HG03442 (cell line): ENCODE measurements around the gene CEP72.
A peak's percentile ranks its signal among the peaks of the same experiment; 100 is the strongest.
"Not testable (repeated sequence)": the region's sequence is repeated elsewhere in the genome, so short reads cannot be mapped to it uniquely, and the experiment has no call there.

Source experiments
- ATAC-seq: cut with Tn5 transposase; IDR thresholded peaks from one replicate; pipeline ENCODE4 v1.9.1; 2021; ENCODE audit warnings: mild to moderate bottlenecking, moderate library complexity; ENCODE audit not compliant: unreplicated experiment

The CEP72 gene

GRCh38 chr5:680836-681235 is 68.7 kb downstream of the CEP72 start:
- not testable (repeated sequence) for ATAC-seq

GRCh38 chr5:681317-682191 is 69.4 kb downstream of the CEP72 start:
- not testable (repeated sequence) for ATAC-seq

- not testable (repeated sequence) for ATAC-seq
These were observed 70.1 kb downstream of the CEP72 start for GRCh38 chr5:682216-682615.

DNA sequence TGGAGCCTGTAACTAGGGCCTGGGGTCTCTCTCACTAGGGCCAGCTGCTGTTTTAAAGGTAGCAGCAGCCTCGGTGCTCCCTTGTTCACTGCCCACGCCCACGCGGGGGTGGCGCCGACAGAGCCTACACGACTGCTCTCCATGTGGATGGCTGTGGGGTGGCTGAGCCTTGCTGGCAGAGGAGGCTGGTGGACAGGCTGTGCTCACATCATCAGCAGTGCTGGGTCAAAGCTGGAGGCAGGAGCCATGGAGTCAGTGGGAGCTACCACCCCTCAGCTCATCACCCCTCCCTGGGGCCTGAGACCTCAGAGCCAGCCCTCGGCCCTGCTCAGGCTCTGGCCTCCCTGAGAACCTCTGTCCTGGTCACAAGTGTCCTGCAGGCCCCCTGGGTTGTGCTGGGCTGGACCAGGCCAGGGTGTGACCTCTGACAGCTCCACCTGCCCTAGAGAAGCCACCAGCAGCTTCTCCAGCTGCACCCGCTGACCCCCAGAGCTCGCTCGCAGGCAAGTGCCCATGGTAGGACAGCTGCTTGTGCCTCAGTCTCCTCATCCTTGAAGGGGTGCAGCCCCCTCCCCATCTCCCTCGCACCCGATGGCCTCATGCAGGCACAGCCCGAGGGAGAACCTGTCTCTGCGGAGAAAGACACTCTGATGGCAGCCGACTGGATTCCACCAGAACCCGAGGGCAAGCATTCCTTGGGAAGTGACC is 70.7 kb downstream of the CEP72 start:
- ATAC-seq, result not testable (repeated sequence)

- ATAC-seq, result no peak
These were observed 71.7 kb downstream of the CEP72 start for GRCh38 chr5:683551-684481.

GRCh38 chr5:684751-685216 is 72.6 kb downstream of the CEP72 start:
- no peak for ATAC-seq

GRCh38 chr5:685262-686171 is 73.4 kb downstream of the CEP72 start:
- no peak for ATAC-seq

DNA sequence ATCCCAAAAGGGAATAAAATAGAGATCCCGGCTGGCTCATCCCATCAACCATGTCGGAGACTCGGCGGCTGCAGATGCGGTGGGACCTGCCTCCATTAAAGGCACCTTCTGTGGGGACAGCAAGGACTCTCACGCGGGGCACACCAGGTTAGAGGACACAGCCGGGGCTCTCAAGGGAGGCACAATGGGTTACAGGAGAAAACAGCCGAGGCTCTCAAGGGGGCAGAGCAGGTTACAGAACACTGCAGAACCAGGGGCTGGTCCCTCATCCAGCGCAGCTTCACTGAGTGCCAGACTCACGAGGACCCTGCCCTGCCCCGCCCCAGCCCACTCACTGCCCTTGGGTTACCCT is 74.0 kb downstream of the CEP72 start:
- ATAC-seq, result not testable (repeated sequence)

GRCh38 chr5:686936-687335 is 74.8 kb downstream of the CEP72 start:
- ATAC-seq, result not testable (repeated sequence)

- not testable (repeated sequence) for ATAC-seq
These were observed 76.3 kb downstream of the CEP72 start for GRCh38 chr5:688348-689010.

- ATAC-seq, result not testable (repeated sequence)
These were observed 78.2 kb downstream of the CEP72 start for GRCh38 chr5:690293-690692.

DNA sequence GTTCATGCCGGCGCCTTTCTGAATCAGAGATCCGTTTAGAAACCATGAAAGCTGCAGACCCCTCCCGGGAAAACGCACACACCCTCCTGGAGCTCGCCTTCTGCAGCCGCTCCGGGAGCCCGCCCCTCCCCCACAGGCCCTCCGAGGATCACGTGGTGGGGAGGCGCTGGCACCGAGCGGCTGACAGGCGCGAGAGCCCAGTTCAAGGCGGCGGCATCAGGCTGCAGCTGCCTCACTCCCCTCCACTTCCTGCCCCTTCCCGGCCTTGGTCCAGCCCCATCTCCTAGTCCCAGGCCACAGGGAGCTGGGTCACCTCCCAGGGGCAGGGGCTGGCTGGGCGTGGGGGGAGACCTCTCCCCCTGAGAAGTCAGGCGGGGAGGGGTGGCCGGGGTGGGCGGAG is 78.9 kb downstream of the CEP72 start:
- ATAC-seq, result not testable (repeated sequence)

GRCh38 chr5:691817-692528 is 79.8 kb downstream of the CEP72 start:
- ATAC-seq, result no peak

- ATAC-seq, result peak; percentile 11
These were observed 80.4 kb downstream of the CEP72 start for GRCh38 chr5:692529-693041.

DNA sequence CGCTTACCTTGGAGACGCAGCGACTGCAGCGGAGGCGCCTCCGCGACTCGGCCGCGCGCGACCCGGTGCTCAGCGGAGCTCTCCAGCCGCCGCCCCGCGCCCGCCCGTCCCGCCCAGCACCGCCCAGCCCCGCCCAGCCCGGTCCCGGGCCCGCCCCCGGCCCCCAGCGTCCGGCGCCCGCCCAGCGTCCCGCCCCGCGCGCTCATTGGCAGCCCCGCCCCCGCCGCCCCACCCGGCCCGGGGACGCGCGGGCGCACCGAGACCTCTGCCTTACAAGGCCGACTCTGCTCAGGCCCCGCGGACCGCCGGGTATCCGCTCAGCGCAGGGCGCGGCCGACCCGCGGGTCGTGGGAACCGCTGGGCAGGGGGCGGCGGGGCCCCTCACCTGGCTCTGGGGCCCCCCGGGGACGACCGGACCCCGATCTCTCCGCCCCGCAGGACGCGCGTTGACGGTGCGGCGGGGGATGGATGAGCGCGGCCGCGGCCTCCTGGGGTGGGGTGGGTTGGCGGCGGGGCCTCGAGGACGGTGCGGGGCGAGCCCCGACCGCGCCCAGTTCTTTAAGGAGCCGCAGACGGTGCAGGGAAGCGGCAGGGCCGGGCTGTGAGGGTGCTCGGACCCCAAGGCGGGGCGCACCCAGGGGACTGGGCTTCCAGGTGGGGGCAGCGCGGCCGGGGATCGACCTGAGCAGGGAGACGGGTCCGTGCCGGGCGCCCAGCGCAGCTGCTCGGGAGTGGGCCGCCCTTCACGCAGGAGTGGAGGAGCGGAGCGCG is 81.3 kb downstream of the CEP72 start, which contains the start of gene TPPP:
TSS of gene TPPP (minus strand) at position 82 of the 771 bp plus-strand sequence. CDS start 15,292 bp downstream, outside the sequence.
- ATAC-seq, result peak; percentile 68

DNA sequence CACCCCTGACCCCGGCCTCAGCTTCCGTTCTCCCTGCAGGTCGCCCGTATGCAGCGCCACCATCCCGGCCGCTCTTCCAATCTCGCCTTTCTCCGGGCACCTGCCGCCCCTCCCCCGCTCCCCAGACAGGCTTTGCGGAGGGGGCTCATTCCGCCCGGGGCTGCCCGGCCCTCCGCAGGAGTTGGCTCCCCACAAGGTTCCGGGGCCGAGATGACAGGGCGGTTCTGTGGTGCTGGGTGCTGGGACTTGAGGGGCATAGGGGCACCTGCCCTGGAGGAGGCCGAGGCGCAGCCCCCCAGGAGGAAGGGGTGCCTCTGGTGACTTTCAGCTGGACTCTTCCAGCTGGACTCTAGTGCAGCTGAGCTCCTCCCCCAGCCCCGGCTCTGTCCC is 81.9 kb downstream of the CEP72 start:
- not testable (repeated sequence) for ATAC-seq

- ATAC-seq, result not testable (repeated sequence)
These were observed 83.3 kb downstream of the CEP72 start for GRCh38 chr5:695475-695874.

DNA sequence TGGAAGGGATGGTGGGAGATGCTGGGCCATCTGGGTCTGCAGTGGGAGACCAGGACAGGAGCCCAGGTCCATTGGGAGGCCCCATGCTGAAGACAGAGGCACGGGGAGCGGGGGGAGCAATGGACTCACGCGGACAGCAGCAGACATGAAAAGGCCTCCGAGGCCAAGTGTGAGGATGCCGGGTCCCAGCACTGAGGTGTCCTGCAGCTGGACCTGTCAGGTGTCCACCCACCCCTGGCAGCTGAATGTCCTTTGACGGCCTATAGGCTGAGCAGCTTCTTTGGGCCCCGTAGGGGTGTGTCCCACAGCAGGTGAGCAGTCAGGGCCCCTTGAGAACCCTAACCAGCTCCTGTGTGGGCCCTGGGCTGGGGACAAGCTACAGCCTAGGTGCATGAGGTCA is 84.1 kb downstream of the CEP72 start:
- ATAC-seq, result not testable (repeated sequence)
